Measurements from ENCODE around the gene PDE1A. TPM values are rescaled to one million over a fixed set of nuclear protein-coding genes. Genes with fewer than 3 reads are reported as not detected.
"Not testable (repeated sequence)": the region's sequence is repeated elsewhere in the genome, so short reads cannot be mapped to it uniquely, and the experiment has no call there.

Gene PDE1A
- total RNA-seq, 1 donor from 2014 or later = 14.5 TPM

GRCh38 chr2:182280118-182280517 lies 146.7 kb downstream of the PDE1A start:
- intact Hi-C loops (cut with DNase I) = no loop called here
- no peaks in the 10 kb centered on the region for H3K9me3 ChIP-seq
- no peak for TF ChIP-seq CTCF (IDR thresholded peaks at IDR 0.05)

GRCh38 chr2:182276662-182277061 lies 150.2 kb downstream of the PDE1A start:
- H3K36me3 ChIP-seq; H3K9me3 ChIP-seq; intact Hi-C loops (cut with DNase I); H3K27ac ChIP-seq; H3K4me1 ChIP-seq; H3K4me3 ChIP-seq; DNase-seq (ENCODE audit: extremely low spot score in 2 of 2); H3K27me3 ChIP-seq: not testable (repeated sequence)

More at GRCh38 chr2:182280118-182280517, 146.7 kb downstream of the PDE1A start:
- H3K4me3 ChIP-seq = no peak overlapping the region
- no peaks in the 10 kb centered on the region for H3K4me1 ChIP-seq
- no peaks in the 10 kb centered on the region for H3K36me3 ChIP-seq
- no peaks in the 10 kb centered on the region for H3K27me3 ChIP-seq
- no peak for DNase-seq (ENCODE audit: extremely low spot score in 2 of 2)
- no peak overlapping the region for H3K27ac ChIP-seq

GRCh38 chr2:182267971-182268370 lies 158.9 kb downstream of the PDE1A start:
- Histone ChIP-seq H3K27me3 (no peaks in the 10 kb centered on the region), H3K4me3 (no peak overlapping the region), H3K36me3 (no peaks in the 10 kb centered on the region), H3K9me3 (no peaks in the 10 kb centered on the region), H3K27ac (no peak overlapping the region), H3K4me1 (no peaks in the 10 kb centered on the region)
- no peak for DNase-seq (ENCODE audit: extremely low spot score in 2 of 2)
- intact Hi-C loops (cut with DNase I) = no loop called here
- TF ChIP-seq POLR2A (IDR thresholded peaks at IDR 0.05) (no peak), CTCF (IDR thresholded peaks at IDR 0.05) (no peak), POLR2AphosphoS5 (IDR thresholded peaks at IDR 0.05; ENCODE audit: insufficient read depth in 1 of 2, low read depth in 1 of 2) (no peak)

- Histone ChIP-seq H3K9me3 (no peaks in the 10 kb centered on the region), H3K4me1 (no peaks in the 10 kb centered on the region), H3K36me3 (no peaks in the 10 kb centered on the region), H3K27me3 (no peaks in the 10 kb centered on the region), H3K4me3 (no peak overlapping the region), H3K27ac (no peak overlapping the region)
- intact Hi-C loops (cut with DNase I) = no loop called here
- no peak for DNase-seq (ENCODE audit: extremely low spot score in 2 of 2)
- no peak for TF ChIP-seq CTCF (IDR thresholded peaks at IDR 0.05)
- TF ChIP-seq POLR2AphosphoS5 (IDR thresholded peaks at IDR 0.05; ENCODE audit: insufficient read depth in 1 of 2, low read depth in 1 of 2) = no peak
- TF ChIP-seq POLR2A (IDR thresholded peaks at IDR 0.05) = no peak
Measured at GRCh38 chr2:182266909-182267308, 159.9 kb downstream of the PDE1A start.

GRCh38 chr2:182265718-182266117 lies 161.1 kb downstream of the PDE1A start:
- intact Hi-C loops (cut with DNase I) = no loop called here
- TF ChIP-seq POLR2AphosphoS5 (IDR thresholded peaks at IDR 0.05; ENCODE audit: insufficient read depth in 1 of 2, low read depth in 1 of 2) (no peak), POLR2A (IDR thresholded peaks at IDR 0.05) (no peak), CTCF (IDR thresholded peaks at IDR 0.05) (no peak)
- no peaks in the 10 kb centered on the region for H3K4me1 ChIP-seq

GRCh38 chr2:182261860-182262387 lies 164.9 kb downstream of the PDE1A start:
- intact Hi-C loops (cut with DNase I) = no loop called here
- no peak for DNase-seq (ENCODE audit: extremely low spot score in 2 of 2)
- Histone ChIP-seq H3K36me3 (no peaks in the 10 kb centered on the region), H3K4me1 (no peaks in the 10 kb centered on the region), H3K9me3 (no peaks in the 10 kb centered on the region), H3K27me3 (no peaks in the 10 kb centered on the region), H3K27ac (no peak overlapping the region), H3K4me3 (no peak overlapping the region)
- TF ChIP-seq CTCF (IDR thresholded peaks at IDR 0.05) = no peak
- no peak for TF ChIP-seq POLR2A (IDR thresholded peaks at IDR 0.05)
- no peak for TF ChIP-seq POLR2AphosphoS5 (IDR thresholded peaks at IDR 0.05; ENCODE audit: insufficient read depth in 1 of 2, low read depth in 1 of 2)

More at GRCh38 chr2:182265718-182266117, 161.1 kb downstream of the PDE1A start:
- H3K36me3 ChIP-seq = no peaks in the 10 kb centered on the region
- no peaks in the 10 kb centered on the region for H3K9me3 ChIP-seq
- H3K4me3 ChIP-seq = no peak overlapping the region
- no peak overlapping the region for H3K27ac ChIP-seq
- no peak for DNase-seq (ENCODE audit: extremely low spot score in 2 of 2)
- H3K27me3 ChIP-seq = no peaks in the 10 kb centered on the region
